GM23248 (cell line): ENCODE results near the gene NAPA.

Experiments
- EZH2 ChIP-seq: fragments of 200-600 bp; sonication (generic); IDR thresholded peaks from 2 replicates; pipeline ENCODE4 v1.6.1; 2018; ENCODE audit warnings: antibody characterized with exemption, mild to moderate bottlenecking; ENCODE audit not compliant: insufficient read depth, poor library complexity, severe bottlenecking
- EZH2phosphoT487 ChIP-seq: fragments of 200-600 bp; sonication (generic); IDR thresholded peaks from 2 replicates; pipeline ENCODE4 v1.6.1; 2018; ENCODE audit warnings: antibody characterized with exemption, moderate library complexity, mild to moderate bottlenecking, low read depth; ENCODE audit not compliant: insufficient read depth

GRCh38 chr19:47450478-47450877, 64.4 kb downstream of the NAPA start:
- TF ChIP-seq EZH2, result no peak
- no peak for TF ChIP-seq EZH2phosphoT487
